Panc1 (cell line): ENCODE results near the gene ATXN1.

Source experiments
- POLR2AphosphoS5 ChIP-seq: IDR thresholded peaks from 2 replicates; pipeline ENCODE4 v1.6.1; 2012; ENCODE audit warnings: mild to moderate bottlenecking, low read depth, low read length, moderate library complexity
- SIN3A ChIP-seq: IDR thresholded peaks from 2 replicates; pipeline ENCODE4 v1.6.1; 2012; ENCODE audit warnings: low read depth, mild to moderate bottlenecking, low read length, moderate library complexity, borderline replicate concordance; ENCODE audit not compliant: insufficient read depth
- TF ChIP-seq, protein P1 (sequence below): fragments of 450-650 bp; IDR thresholded peaks from 2 replicates; pipeline ENCODE4 v1.5.1; 2017; ENCODE audit warnings: mild to moderate bottlenecking

DNA sequence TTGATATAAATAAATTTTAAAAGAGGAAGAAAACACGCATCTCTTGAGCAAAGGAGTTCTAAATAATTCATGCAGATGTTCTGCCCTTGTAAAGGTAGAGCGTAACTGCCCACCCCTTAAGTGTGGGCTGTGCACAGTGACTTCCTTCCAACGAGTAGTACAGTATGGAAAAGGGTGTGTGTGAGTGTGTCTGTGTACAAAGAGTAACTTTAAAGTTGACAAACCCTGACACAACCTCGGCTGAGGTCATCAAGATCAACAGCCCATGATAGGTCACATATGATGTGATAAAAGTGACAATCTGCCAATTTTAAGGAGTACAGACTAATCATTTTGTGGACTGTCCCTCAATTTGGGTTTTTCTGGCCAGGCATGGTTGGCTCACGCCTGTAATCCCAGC is 225.7 kb downstream of the ATXN1 start:
- TF ChIP-seq SIN3A = no peak
- TF ChIP-seq POLR2AphosphoS5 = no peak
- TF ChIP-seq, protein P1, sequence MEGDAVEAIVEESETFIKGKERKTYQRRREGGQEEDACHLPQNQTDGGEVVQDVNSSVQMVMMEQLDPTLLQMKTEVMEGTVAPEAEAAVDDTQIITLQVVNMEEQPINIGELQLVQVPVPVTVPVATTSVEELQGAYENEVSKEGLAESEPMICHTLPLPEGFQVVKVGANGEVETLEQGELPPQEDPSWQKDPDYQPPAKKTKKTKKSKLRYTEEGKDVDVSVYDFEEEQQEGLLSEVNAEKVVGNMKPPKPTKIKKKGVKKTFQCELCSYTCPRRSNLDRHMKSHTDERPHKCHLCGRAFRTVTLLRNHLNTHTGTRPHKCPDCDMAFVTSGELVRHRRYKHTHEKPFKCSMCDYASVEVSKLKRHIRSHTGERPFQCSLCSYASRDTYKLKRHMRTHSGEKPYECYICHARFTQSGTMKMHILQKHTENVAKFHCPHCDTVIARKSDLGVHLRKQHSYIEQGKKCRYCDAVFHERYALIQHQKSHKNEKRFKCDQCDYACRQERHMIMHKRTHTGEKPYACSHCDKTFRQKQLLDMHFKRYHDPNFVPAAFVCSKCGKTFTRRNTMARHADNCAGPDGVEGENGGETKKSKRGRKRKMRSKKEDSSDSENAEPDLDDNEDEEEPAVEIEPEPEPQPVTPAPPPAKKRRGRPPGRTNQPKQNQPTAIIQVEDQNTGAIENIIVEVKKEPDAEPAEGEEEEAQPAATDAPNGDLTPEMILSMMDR = no peak
